HepG2 (cell line): ENCODE measurements around the gene C11orf24. TPM values are rescaled to one million over a fixed set of nuclear protein-coding genes. Genes with fewer than 3 reads are reported as not detected.
A peak's percentile ranks its signal among the peaks of the same experiment; 100 is the strongest.

ENCODE experiments used
- HMGXB4 ChIP-seq, 2 experiments: sonication (generic) in 1 of 2; formaldehyde crosslinking in 1 of 2; IDR thresholded peaks; 2 replicates each; pipeline versions ENCODE4 v1.4.0 to v1.6.1; 2018 to 2020; ENCODE audit warnings: missing genetic modification reagents in 2 of 2, borderline replicate concordance in 1 of 2, low read depth in 1 of 2, mild to moderate bottlenecking in 1 of 2, missing biosample characterization in 1 of 2
- IKZF4 ChIP-seq: sonication (generic); formaldehyde crosslinking; IDR thresholded peaks from 2 replicates; pipeline ENCODE4 v1.5.1; 2020; ENCODE audit warnings: borderline replicate concordance, mild to moderate bottlenecking, low read depth, missing genetic modification reagents; ENCODE audit errors: not compliant biosample characterization
- MED13 ChIP-seq: sonication (generic); formaldehyde crosslinking; IDR thresholded peaks from 2 replicates; pipeline ENCODE4 v1.5.0; 2020; ENCODE audit warnings: missing genetic modification reagents
- NCOA2 ChIP-seq: sonication (generic); formaldehyde crosslinking; IDR thresholded peaks from 2 replicates; pipeline ENCODE4 v1.8.0; 2022; ENCODE audit warnings: inconsistent platforms
- NFIC ChIP-seq: IDR thresholded peaks from 2 replicates; pipeline ENCODE4 v1.6.1; 2012; ENCODE audit warnings: mild to moderate bottlenecking, low read length, inconsistent platforms
- POLR2G ChIP-seq: fragments of 200-400 bp; formaldehyde crosslinking; IDR thresholded peaks from 2 replicates; pipeline ENCODE4 v1.6.1; 2018; ENCODE audit warnings: mild to moderate bottlenecking, low read depth, low read length, moderate library complexity
- RCOR2 ChIP-seq: IDR thresholded peaks from 2 replicates; pipeline ENCODE4 v1.6.1; 2016; ENCODE audit warnings: missing biosample characterization, missing genetic modification reagents
- SKIL ChIP-seq: sonication (generic); formaldehyde crosslinking; IDR thresholded peaks from 2 replicates; pipeline ENCODE4 v1.8.0; 2022; ENCODE audit warnings: missing genetic modification reagents, mild to moderate bottlenecking, moderate library complexity, borderline replicate concordance
- SP4 ChIP-seq: sonication (generic); formaldehyde crosslinking; IDR thresholded peaks from 2 replicates; pipeline ENCODE4 v1.8.1; 2023; ENCODE audit warnings: mild to moderate bottlenecking, missing genetic modification reagents
- TBL1XR1 ChIP-seq: fragments of 150-350 bp; IDR thresholded peaks from 2 replicates; pipeline ENCODE4 v1.6.1; 2014; ENCODE audit warnings: borderline replicate concordance, low read length; ENCODE audit not compliant: partially characterized antibody
- THAP9 ChIP-seq: sonication (generic); formaldehyde crosslinking; IDR thresholded peaks from 2 replicates; pipeline ENCODE4; 2020; ENCODE audit warnings: missing genetic modification reagents, mild to moderate bottlenecking, borderline replicate concordance
- ZFYVE20 ChIP-seq: sonication (generic); formaldehyde crosslinking; IDR thresholded peaks from 2 replicates; pipeline ENCODE4 v1.8.0; 2023; ENCODE audit warnings: low read depth, mild to moderate bottlenecking, moderate library complexity, missing genetic modification reagents, borderline replicate concordance
- ZNF124 ChIP-seq: sonication (generic); formaldehyde crosslinking; IDR thresholded peaks from 2 replicates; pipeline ENCODE4 v1.4.0; 2020; ENCODE audit warnings: missing genetic modification reagents
- ZNF331 ChIP-seq: sonication (generic); formaldehyde crosslinking; IDR thresholded peaks from 2 replicates; pipeline ENCODE4 v1.4.0; 2020; ENCODE audit warnings: missing genetic modification reagents
- ZNF496 ChIP-seq: sonication (generic); formaldehyde crosslinking; IDR thresholded peaks from 2 replicates; pipeline ENCODE4 v1.8.1; 2023; ENCODE audit warnings: mild to moderate bottlenecking, moderate library complexity, missing genetic modification reagents; ENCODE audit not compliant: insufficient replicate concordance
- ZNF574 ChIP-seq: sonication (generic); formaldehyde crosslinking; IDR thresholded peaks from 2 replicates; pipeline ENCODE4 v1.4.0; 2020; ENCODE audit warnings: missing genetic modification reagents
- ZNF580 ChIP-seq: IDR thresholded peaks from 2 replicates; pipeline ENCODE4 v1.6.1; 2016; ENCODE audit warnings: low read depth, borderline replicate concordance
- ZNF644 ChIP-seq: IDR thresholded peaks from 2 replicates; pipeline ENCODE4 v1.6.1; 2016; ENCODE audit warnings: low read depth
- ZNF788 ChIP-seq: sonication (generic); formaldehyde crosslinking; IDR thresholded peaks from 2 replicates; pipeline ENCODE4 v1.5.0; 2020; ENCODE audit warnings: mild to moderate bottlenecking, missing genetic modification reagents, borderline replicate concordance
- polyA plus RNA-seq, 8 experiments: library from polyadenylated mRNA; depleted of rRNA in 3 of 8; stranded (reverse) in 7 of 8; unstranded in 1 of 8; fragments of >200 nt; fragmentation: Illumina TruSeq in 4 of 8; extraction: Trizol in 4 of 8; gene quantifications; 2 replicates each; pipeline versions ENCODE4 v1.2.1 to v1.2.3, GENCODE V29; 2011 to 2016; ENCODE audit warnings: low read depth in 4 of 8, missing spikeins in 1 of 8, mixed read lengths in 1 of 8; ENCODE audit not compliant: insufficient read depth in 1 of 8
- total RNA-seq, 5 experiments: library from RNA; depleted of rRNA; stranded (reverse); fragments of >200 nt; fragmentation: Illumina TruSeq; extraction: Trizol; gene quantifications; 2 replicates each; pipeline ENCODE4 v1.2.3, GENCODE V29; 2016; ENCODE audit warnings: low read depth in 1 of 5

C11orf24 gene
- total and polyA plus RNA-seq, 2 of the 13 experiments (the other 11 are each of a cell fraction or from before 2014, with no cell fraction given) = 52.9 to 55.5 TPM

GRCh38 chr11:68213555-68214172, 58.1 kb downstream of the C11orf24 start (continued):
- TF ChIP-seq HMGXB4 (CRISPR knock-in tag; IDR thresholded peaks at IDR 0.05; ENCODE audit: borderline replicate concordance in 1 of 2, low read depth in 1 of 2) (peak; percentile 63 to 80; a peak in 3 of 4 replicates), MED13 (no peak), IKZF4 (CRISPR knock-in tag) (peak; percentile 51), ZNF331 (CRISPR knock-in tag) (0 out of 2 replicates have a peak, but pooled peaks have one; percentile 30), ZNF788 (CRISPR knock-in tag) (no peak; the same call in 1 of the 2 replicates), ZNF496 (CRISPR knock-in tag) (no peak), ZNF644 (CRISPR knock-in tag) (no peak), ZFYVE20 (CRISPR knock-in tag) (0 out of 2 replicates have a peak, but pooled peaks have one; percentile 19), SP4 (CRISPR knock-in tag) (peak; percentile 62), POLR2G (peak; percentile 99), NCOA2 (CRISPR knock-in tag) (no peak; the same call in 1 of the 2 replicates), TBL1XR1 (no peak), ZNF124 (no peak), NFIC (peak; percentile 7; the same call in 1 of the 2 replicates), ZNF574 (CRISPR knock-in tag) (peak; percentile 81), SKIL (CRISPR knock-in tag) (no peak), THAP9 (CRISPR knock-in tag) (no peak), ZNF580 (CRISPR knock-in tag) (peak; percentile 71; the same call in 1 of the 2 replicates), RCOR2 (CRISPR knock-in tag) (no peak)
